ENCODE results near the gene CHTF8. TPM values are rescaled to one million over a fixed set of nuclear protein-coding genes. Genes with fewer than 3 reads are reported as not detected.
A peak's percentile ranks its signal among the peaks of the same experiment; 100 is the strongest.
"Not testable (repeated sequence)": the region's sequence is repeated elsewhere in the genome, so short reads cannot be mapped to it uniquely, and the experiment has no call there.

The CHTF8 gene
- total RNA-seq, 1 donor from 2014 or later, result 84.5 TPM

DNA sequence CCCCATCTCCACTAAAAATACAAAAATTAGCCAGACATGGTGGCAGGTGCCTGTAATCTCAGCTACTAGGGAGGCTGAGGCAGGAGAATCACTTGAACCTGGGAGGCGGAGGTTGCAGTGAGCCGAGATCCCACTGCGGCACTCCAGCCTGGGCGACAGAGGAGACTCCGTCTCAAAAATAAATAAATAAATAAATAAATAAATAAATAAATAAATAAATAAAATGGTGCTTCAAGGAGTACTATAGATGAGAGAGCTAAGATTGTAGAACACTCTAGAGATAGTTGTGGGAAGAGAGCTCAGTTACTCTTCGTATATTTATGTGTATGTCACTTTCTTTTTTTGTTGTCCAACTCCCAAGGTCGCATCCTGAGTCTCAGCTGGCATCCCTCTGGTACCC is 7.1 kb upstream of the CHTF8 start:
- DNase-seq (ENCODE audit: low spot score), result not testable (repeated sequence)

DNA sequence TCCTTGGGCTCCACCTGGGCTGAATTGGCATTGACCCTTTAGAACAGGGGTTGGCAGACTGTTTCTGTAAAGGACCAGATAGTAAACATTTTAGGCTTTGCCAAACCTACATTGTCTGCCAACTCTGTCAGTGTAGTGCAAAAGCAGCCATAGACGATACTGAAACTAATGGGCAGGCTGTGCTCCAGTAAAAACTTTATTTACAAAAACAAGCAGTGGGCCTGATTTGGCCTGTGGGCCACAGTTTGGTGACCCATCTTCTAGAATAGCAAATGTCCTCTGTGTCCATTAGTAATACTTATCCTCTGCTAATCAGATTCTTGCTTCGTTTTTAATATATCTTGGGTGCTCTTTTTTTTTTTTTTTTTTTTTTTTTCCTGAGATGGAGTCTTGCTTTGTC is 6.2 kb upstream of the CHTF8 start:
- DNase-seq (ENCODE audit: low spot score), result no peak

DNA sequence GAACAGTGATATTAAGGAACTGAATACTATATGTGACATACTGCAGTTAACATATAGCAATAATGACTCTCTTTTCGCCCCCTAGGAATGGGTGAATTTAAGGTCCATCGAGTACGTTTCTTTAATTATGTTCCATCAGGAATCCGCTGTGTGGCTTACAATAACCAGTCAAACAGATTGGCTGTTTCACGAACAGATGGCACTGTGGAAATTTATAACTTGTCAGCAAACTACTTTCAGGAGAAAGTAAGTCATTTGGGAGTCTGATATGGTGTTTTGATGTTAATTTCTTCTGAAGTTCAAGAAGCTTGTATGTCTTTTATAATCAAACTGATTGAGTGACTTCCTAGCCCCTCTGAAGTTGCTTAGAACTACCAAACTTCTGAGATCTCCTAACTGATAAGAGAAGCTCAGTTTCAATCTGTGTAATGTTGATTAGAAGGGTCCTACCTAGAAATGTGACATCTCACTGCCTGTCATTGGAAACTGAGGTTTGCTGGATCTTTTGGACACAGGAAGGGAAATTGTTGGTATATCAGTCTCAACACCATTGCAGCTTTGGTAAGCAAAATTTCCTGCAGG is 1.1 kb upstream of the CHTF8 start:
- no peak for DNase-seq (ENCODE audit: low spot score)

DNA sequence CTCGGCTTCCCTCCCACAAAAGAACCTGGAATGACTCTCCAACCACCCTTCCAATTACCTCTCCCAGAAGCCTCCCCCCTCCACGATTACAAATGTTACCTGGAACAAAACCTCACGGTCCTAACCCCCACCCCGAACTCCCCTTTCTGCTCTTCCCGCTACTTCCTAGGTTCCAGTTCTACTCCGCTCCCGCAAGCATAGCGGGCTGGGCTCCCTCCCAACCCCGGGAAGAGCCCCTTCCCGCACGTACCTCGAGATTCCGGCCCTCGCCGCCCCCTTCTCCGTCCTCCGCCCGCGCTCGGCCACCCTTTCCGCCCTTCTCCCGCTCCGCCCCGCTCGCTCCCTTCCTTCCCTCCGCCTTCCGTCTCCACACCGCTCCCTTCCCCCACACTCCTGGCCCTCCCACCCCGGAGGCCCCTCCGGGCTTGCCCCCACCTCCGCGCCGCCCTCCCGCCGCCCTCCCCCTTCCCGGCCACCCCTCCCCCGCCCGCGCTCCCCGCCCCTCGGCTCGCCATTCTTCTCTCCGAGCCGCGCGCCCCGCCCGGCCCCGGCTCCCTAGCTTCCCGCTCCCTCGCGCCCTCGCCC is 457 bp downstream of the CHTF8 start:
- peak; percentile 94 for DNase-seq (ENCODE audit: low spot score)

DNA sequence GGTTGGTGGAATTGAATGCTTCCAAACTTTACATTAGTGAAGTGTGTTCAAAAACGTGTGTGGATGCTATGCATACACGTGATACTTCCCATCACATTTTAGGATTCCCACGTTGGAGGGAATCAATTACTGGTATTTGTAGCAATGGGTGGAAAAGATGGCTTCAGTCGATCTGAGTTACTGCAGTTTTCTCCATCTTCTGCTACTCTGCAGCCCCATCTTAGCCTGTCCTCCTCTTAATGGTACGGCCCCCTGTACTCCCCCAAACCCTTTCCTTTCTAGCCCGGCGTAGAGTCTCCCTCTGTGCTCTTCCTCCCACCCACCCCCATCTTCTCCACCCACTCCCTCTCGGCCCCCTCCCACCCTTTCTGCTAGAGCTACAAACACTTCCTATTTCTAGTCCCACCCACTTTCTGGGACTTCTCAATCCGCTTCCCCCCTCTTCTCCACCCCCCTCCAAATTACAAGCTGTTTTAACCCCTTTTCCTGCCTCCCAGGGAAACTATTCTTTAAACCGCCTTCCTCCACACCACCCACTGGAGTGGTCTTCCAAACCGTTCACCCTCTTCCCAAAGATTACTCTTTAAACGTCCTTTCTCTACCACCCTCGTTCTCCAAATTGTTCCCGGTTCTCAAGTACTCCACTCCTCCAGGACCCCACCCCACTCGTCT is 1.1 kb downstream of the CHTF8 start:
- no peak for DNase-seq (ENCODE audit: low spot score)

DNA sequence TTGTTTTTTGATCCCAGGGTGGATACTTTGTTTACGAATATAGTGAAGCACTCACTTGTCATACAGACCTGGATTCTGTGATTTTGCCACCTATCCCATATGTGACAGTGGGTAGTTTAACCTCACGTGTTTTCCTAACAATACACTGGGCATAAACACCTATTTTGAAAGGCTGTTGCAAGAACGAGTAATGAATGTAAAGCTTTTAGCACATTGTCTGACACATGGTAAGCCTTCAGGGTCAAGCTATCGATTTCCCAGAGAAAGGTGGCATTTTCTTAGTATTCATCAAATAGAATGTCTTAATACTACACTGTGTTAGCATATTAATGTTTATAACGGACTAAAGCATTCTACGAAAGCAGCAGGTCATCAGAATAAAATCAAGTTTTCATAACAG is 1.9 kb downstream of the CHTF8 start:
- no peak for DNase-seq (ENCODE audit: low spot score)

DNA sequence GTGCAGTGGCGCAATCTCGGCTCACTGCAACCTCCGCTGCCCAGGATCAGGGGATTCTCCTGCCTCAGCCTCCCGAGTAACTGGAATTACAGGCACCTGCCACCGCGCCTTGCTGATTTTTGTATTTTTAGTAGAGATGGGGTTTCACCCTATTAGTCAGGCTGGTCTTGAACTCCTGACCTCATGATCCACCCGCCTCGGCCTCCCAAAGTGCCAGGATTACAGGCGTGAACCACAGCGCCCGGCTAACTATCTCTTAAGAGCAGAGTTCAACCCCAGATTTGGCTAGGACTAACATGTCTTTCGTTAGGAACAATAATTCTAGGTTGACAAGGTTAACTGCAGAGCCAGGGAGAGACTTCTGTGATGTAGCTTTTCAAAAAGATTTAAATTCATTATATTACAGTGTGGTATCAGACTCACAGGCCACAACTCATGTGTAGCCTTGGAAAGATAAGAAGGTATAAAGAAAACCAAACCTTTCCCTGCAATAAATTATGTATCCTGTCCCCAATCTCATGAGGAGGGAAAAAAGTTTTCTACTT is 4.3 kb downstream of the CHTF8 start:
- DNase-seq (ENCODE audit: low spot score), result no peak

DNA sequence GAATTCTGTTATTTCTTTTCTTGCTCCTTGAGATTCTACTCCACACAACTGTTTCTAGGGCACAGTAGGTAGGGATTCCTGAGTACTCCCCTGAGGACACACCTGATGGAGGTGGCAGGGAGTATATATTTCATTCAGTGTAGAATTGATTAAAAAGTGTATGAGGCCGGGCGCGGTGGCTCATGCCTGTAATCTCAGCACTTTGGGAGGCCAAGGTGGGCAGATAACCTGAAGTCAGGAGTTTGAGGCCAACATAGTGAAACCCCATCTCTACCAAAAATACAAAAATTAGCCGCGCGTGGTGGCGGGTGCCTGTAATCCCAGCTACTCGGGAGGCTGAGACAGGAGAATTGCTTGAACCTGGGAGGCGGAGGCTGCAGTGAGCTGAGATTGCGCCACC is 5.6 kb downstream of the CHTF8 start:
- not testable (repeated sequence) for DNase-seq (ENCODE audit: low spot score)

DNA sequence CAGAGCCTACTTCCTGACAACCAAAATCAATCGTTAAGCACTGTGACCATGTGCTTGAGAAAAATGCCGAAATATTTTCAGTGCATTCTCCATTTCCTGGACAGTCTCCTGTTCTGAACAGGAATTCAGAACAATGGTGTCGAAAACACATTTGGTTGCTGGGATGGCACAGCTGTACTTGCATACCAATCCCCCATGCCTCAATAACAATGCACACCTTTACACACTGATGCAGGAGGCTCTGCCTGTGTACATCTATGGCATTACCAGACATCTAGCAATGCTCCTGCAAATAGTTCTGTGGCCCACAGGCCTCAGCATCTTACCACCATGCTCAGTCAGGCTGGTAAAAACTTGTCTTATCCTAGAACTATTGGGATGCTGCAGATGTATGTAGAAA is 6.2 kb downstream of the CHTF8 start:
- no peak for DNase-seq (ENCODE audit: low spot score)

DNA sequence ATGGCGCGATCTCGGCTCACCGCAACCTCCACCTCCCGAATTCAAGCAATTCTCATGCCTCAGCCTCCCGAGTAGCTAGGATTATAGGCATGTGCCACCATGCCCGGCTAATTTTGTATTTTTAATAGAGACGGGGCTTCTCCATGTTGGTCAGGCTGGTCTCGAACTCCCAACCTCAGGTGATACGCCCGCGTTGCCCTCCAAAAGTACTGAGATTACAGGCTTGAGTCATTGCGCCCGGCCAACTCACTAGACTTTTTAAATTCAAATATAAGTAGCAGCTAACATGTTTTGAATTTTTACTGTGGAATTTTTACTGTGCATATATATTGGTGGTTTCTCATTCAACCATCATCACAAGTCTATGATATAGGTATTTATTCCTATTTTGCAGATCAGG is 7.4 kb downstream of the CHTF8 start:
- DNase-seq (ENCODE audit: low spot score), result not testable (repeated sequence)

DNA sequence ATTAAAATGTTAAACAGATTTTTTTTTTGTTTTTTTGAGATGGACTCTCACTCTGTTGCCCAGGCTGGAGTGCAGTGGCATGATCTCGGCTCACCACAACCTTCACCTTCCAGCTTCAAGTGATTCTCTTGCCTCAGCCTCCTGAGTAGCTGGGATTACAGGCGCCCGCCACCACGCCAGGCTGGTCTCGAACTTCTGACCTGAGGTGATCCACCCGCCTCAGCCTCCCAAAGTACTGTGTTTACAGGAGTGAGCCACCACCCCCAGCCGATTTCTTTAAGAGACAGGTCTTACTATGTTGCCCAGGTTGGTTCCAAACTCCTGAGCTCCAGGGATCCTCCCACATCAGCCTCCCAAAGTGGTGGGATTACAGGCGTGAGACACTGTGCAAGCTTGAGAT is 8.0 kb downstream of the CHTF8 start:
- not testable (repeated sequence) for DNase-seq (ENCODE audit: low spot score)

DNA sequence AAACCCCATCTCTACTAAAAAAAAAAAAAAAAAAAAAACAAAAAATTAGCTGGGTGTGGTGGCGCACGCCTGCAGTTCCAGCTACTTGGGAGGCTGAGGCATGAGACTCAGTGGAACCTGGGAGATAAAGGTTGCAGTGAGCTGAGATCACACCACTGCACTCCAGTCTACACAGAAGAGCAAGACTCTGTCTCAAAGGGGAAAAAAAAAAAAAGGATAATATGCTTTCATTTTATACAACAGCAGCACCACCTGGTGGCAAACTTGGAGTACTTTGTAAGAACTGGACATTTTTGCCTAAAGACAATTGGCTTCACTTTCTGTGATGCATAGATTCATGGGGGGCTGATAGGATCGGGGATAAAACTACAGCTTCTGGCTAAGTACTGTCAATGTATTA is 8.5 kb downstream of the CHTF8 start:
- no peak for DNase-seq (ENCODE audit: low spot score)

DNA sequence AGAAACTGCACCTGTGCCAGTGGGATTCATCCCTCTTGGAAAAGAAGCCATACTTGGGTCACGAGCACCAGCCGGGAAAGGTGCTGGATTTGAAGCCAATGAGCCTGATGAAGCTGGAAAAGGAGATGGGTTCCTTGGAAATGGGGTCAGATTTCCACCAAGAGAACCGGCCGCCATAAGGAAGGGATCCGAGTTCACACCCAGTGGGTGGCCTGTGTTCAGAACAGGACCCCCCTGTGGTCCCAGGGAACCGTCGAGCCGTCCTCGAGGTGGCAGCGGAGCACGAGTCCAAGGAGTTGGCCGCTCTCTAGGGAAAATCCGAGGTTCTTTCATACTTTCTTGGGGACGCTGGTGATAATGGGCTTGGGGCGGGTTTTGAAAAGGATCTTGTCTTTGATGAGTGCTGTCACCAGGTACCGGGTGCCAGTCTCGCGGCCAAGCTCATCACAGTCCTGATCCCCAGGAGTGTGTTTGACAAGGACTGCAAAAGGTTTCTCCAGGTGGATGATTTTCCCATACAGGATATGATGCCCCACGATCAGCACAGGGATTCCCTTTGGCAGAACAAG is 12.2 kb downstream of the CHTF8 start:
- DNase-seq (ENCODE audit: low spot score), result no peak

DNA sequence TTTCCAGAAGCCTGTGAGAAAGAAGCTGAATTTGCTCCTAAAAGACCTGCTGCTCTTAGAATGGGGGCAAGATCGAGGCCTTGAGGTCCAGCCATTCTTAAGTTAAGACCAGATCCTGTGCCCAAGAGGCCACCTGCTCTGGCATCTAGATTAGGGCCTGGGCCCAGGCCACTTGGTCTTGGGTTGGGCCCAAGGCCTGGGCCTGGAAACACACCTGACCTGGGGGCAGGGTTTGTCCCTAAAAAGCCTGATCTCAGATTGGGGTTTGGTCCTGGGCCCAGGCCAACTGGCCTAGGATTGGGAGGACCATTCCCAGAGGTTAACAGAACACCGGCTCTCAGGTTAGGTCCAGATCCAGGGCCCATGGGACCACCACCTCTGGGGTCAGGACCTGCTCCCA is 12.9 kb downstream of the CHTF8 start:
- no peak for DNase-seq (ENCODE audit: low spot score)

DNA sequence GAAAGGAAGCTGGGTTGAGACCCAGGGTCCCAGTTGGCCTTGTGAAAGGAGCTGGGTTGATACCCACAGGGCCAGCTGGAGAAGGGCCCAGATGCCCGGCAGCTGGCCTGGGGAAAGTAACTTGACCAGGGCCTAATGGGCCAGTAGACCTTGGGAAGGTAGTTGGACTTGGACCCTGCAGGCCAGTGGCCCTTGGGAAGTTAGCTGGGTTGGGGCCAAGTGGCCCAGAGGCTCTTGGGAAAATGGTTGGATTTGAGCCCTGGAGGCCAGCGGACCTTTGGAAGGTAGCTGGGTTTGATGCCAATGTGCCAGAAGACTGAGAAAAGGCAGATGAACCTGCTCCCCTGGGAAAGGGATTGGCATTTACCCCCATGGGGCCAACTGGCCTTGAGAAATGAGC is 13.4 kb downstream of the CHTF8 start:
- no peak for DNase-seq (ENCODE audit: low spot score)

DNA sequence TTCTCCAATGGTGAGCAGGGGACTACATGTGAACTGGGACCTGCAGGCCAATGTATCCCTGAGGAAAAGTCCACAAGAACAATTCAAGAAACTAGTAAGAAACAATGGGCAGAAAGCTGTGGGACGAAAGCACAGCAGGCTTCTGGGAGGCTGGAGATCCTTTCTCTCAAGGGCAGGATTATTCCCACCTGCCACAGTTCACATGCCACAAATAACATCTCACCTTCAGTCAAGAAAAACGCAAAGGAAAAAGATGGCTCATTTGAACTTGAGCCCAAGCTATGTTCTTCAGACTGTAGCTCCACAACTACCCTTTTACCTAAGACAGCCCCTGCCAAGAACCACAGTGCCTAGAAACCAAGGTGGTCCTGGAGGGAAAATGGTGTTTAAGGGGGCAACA is 13.9 kb downstream of the CHTF8 start:
- no peak for DNase-seq (ENCODE audit: low spot score)

DNA sequence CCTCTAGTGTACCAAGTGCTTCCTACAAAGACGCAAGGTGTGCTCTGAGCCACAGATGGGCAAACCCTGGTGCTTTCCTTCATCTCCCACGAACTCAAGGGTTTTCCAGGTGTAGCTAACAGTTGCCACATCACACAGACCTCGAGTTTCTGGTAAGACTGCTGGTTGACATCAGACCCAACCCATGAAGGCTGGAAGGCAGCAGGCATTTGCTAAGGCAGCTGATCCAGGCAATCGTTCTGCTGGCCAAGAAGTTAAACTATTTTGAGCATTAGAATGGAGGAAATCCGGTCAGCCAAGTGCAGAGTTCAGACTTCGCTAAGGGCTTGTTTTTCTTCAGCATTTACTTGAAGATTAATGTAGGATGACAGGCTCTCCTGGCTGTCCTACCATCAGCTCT is 15.5 kb downstream of the CHTF8 start:
- peak; percentile 62 for DNase-seq (ENCODE audit: low spot score)

DNA sequence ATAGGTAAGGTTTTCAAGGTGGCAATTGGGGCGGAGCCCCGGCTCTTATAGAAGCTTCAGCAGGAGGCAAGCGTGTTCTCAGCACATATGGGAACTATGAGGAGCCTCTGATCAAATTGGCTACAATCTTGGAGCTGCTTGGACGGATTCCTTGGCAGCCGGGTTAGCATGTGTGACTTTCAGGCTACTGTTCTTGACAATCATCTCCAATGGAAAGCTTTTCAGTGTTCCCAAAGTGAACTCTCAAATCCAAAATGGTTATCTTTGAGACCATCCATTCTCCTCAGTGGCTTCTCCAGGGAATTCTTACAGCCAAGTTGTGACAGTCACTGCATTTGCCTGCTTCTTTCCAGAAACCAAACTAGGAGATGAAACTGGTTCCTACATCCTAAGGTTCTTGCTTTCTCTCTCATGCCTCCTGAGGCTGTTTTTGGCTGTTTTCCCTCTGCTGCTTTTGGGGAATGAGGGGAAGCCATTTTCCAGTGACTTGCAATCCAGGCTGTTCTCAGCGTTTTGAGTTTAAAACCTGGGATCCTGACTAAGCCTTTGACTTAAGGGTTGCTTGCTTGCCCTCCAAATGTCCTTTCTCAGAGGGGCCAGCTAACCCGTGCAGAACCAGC is 16.0 kb downstream of the CHTF8 start:
- peak; percentile 35 for DNase-seq (ENCODE audit: low spot score)

DNA sequence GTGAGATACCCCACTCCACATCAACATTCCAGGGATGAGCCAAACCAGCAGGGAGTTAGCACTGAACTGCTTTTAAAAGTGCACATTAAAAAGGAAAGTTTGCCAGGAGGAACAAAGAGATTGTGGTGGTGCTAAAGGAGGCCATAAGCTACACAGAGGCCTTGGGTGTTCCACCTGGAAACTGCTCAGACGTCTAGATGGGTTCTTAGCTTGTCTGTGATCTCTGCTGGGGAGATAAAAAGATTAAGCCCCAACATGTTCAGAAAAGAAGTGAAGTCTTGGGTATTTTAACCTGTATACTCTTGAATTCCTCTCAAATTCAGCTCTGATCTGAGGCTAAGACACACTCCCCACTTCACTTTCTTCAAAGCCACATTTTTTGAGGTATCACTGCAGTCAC is 16.6 kb downstream of the CHTF8 start:
- no peak for DNase-seq (ENCODE audit: low spot score)

DNA sequence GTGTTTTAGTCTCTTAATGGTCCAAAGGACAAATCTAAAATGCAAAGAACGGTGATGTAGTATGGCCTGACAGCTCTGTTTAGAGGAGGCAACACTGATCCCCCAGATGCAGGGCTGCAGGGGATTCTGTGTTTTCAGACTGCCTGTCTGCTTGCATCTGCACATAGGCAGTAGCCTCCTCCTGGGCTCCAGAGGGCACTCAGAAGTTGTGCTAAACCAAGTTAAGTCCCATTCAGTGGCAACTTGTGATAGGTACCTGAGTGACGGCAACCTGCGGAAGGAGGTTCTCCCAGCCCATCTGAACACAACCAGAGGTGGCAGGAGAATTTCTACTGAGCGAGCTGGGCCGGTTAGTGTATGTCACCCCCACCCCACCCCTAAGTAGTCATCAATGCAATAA is 17.0 kb downstream of the CHTF8 start:
- DNase-seq (ENCODE audit: low spot score), result peak; percentile 81

DNA sequence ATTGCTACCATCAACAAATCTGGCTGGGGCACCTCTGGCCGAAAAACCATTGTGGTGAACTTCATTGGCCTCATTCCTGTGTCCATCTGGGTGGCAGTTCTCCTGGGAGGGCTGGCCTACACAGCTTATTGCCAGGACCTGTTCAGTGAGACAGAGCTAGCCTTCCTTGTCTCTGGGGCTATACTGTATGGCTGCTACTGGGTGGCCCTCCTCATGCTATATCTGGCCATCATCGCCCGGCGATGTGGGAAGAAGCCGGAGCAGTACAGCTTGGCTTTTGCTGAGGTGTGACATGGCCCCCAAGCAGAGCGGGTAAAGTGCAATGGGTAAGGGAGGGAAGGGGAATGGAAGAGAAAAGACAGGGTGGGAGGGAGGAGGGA is 17.4 kb downstream of the CHTF8 start:
- DNase-seq (ENCODE audit: low spot score), result peak; percentile 74

DNA sequence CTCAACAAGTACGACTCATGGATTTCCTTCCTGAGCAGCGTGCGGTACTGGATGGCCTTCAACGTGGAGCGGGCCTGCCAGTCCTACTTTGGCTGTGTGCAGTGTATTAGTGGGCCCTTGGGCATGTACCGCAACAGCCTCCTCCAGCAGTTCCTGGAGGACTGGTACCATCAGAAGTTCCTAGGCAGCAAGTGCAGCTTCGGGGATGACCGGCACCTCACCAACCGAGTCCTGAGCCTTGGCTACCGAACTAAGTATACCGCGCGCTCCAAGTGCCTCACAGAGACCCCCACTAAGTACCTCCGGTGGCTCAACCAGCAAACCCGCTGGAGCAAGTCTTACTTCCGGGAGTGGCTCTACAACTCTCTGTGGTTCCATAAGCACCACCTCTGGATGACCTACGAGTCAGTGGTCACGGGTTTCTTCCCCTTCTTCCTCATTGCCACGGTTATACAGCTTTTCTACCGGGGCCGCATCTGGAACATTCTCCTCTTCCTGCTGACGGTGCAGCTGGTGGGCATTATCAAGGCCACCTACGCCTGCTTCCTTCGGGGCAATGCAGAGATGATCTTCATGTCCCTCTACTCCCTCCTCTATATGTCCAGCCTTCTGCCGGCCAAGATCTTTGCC is 17.9 kb downstream of the CHTF8 start:
- peak; percentile 71 for DNase-seq (ENCODE audit: low spot score)
